Measurements from ENCODE around the gene CYTH4.
"Not testable (repeated sequence)": the region's sequence is repeated elsewhere in the genome, so short reads cannot be mapped to it uniquely, and the experiment has no call there.

Gene CYTH4

DNA sequence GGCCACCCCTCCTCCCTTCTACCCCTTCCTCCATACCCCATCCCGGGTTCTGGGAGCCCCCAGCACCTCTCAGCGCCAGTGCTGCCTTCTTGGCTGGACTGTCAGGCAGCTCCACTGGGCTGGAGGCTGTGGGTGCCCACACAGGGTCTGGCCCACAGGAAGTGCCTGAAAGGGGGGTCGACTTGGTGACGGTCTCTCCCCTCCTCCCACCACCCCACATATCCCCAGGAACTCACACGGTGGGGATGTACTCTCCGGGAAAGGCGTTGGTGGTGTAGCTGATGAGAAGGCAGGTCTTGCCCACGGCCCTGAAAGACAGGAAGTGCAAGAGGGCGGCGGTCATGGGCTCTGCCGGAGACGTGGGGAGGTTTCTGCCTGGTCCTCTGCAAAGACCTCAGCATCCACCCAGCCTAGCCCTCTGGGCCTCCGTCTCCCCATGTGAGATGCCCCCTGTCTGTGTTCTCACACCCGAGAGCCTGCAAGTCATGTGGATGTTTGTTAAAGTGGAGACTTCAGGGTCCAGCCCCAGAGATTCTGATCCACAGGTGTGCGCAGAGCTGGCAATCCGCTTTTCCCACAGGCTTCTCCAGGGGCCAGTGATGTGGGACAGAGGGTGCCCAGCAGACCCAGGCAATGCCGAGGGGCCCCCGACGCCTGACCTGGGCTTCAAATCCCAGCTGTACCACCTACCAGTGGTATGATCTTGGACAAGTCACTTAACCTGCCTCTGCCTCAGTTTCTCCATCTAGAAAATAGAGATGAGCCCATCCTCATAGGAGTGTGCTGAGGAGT, 40.8 kb upstream of the CYTH4 start:
- no peaks in the 10 kb centered on the region for H3K27me3 ChIP-seq (replicated peaks; ENCODE audit: control insufficient read depth, insufficient read depth, low read length)
- no peaks in the 10 kb centered on the region for H3K9me3 ChIP-seq (ENCODE audit: control insufficient read depth, low read length)
- no peak overlapping the region for H3K4me3 ChIP-seq (ENCODE audit: low read length)
- H3K4me1 ChIP-seq (ENCODE audit: control insufficient read depth, insufficient read depth, low read length) = peaks cover 8% of the 10 kb centered on the region
- no peak for DNase-seq (ENCODE audit: low read depth)
- no peak overlapping the region for H3K9ac ChIP-seq (ENCODE audit: low read length)
- no peaks in the 10 kb centered on the region for H3K36me3 ChIP-seq (ENCODE audit: control insufficient read depth, insufficient read depth, low read length, severe bottlenecking)

DNA sequence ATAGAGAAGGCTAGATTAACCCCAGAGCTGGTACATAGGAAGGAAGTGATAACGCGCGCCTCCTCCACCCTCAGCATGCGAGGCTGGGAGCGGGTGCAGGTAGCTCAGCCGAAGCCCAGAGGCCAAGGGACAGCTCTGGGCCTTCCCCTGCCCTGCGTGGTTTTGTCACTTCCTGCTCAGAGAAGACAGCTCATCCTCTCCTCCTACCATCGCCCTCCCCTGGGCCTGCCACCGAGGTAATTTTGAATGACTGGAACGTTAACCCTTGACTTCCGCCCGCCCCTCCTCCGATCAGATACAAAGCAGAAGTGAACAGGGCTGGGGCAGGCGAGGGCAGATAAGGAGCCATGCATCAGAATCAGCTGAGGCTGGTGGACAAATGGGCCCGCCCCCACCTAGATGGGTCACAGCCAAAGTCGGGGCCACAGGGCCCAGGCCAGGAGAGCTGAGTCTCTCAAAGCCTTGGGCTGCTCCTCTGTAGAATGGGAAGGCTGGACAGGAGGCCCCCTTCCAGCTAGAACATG, 39.9 kb upstream of the CYTH4 start:
- Histone ChIP-seq H3K9ac (ENCODE audit: low read length) (no peak overlapping the region), H3K27me3 (replicated peaks; ENCODE audit: control insufficient read depth, insufficient read depth, low read length) (no peaks in the 10 kb centered on the region), H3K36me3 (ENCODE audit: control insufficient read depth, insufficient read depth, low read length, severe bottlenecking) (no peaks in the 10 kb centered on the region), H3K4me1 (ENCODE audit: control insufficient read depth, insufficient read depth, low read length) (peaks cover 8% of the 10 kb centered on the region), H3K4me3 (ENCODE audit: low read length) (no peak overlapping the region), H3K9me3 (ENCODE audit: control insufficient read depth, low read length) (no peaks in the 10 kb centered on the region)
- DNase-seq (ENCODE audit: low read depth) = no peak

DNA sequence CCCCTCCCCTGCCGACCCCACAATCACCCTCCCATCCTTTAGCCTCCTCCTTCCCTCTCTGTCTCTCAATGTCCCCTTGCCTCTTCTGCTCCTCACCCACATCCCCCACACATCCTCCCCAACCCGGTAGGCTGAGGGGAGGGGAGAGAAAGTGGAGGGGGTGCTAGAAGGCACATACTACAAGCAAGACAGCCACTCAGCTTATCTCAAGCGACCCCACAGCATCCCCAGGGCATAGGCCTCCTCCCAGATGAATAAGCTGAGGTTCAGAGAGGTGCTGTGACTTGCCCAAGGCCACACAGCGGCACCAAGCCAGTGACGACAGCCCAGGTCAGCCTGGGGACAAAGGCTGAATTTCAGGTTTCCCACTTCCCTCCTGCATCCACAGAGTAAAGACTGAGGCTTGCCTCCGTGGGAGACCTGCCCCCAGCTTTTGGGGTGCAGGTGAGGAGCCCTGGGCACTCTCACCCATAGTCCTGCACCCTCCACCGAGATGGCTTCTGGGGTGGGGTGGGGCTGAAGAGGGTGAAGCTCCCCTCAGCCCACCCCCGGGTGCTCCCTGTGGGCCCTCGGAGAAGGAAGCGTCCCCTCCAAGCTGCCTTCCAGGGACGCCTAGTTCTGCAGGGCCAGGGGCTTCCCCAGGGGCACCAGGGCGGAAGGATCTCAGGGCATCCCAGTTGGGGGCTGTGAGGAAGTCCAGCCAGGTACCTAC, 38.8 kb upstream of the CYTH4 start:
- no peaks in the 10 kb centered on the region for H3K9me3 ChIP-seq (ENCODE audit: control insufficient read depth, low read length)
- no peaks in the 10 kb centered on the region for H3K36me3 ChIP-seq (ENCODE audit: control insufficient read depth, insufficient read depth, low read length, severe bottlenecking)
- no peak for DNase-seq (ENCODE audit: low read depth)
- H3K4me3 ChIP-seq (ENCODE audit: low read length) = peak overlapping the region; percentile 65
- no peaks in the 10 kb centered on the region for H3K27me3 ChIP-seq (replicated peaks; ENCODE audit: control insufficient read depth, insufficient read depth, low read length)
- peaks cover 8% of the 10 kb centered on the region for H3K4me1 ChIP-seq (ENCODE audit: control insufficient read depth, insufficient read depth, low read length)
- peak overlapping the region; percentile 37 for H3K9ac ChIP-seq (ENCODE audit: low read length)

DNA sequence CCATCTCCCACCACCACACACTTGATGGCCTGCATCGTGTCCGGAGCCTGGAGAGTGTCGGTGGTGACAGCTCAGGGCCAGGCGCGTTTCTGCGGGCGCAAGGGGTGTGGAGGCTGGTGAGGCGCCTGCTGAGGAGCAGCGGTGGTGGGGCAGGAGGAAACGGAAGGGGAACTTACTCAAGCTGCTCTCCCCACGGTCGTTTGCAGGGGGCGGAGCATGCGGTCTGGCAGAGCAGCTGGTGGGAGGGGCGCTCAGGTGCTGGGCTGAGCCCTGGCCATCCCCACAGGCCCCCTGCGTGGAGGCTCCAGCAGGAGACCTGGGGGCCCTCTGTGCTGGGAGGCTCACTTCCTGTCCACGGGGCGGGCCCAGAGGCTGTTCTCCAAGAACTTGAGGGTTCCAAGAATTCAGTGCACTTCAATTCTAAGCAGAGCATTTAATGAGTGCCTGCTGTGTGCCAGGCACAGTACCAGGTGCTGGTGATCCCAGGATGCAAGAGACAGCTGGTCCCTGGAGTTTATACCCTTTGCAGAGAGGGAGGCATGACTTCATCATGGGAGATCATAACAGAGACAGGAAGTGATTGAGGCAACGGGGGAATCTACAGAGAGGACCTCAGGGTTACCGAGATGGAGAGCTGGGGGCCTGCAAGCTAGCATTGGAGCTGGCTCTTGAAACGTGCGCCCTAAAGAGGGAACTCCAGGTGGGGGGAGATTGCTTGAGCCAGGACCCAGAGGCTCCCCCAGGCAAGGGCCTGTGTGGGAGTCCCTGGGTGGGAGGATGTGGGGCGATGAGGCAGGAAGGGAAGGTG, 38.0 kb upstream of the CYTH4 start, which contains the start of gene RAC2:
Gene RAC2 (minus strand): TSS at position 156 of the 808 bp plus-strand sequence. CDS start 121 bp downstream, at position 35.
- Histone ChIP-seq H3K36me3 (ENCODE audit: control insufficient read depth, insufficient read depth, low read length, severe bottlenecking) (no peaks in the 10 kb centered on the region), H3K9me3 (ENCODE audit: control insufficient read depth, low read length) (no peaks in the 10 kb centered on the region), H3K4me1 (ENCODE audit: control insufficient read depth, insufficient read depth, low read length) (peaks cover 8% of the 10 kb centered on the region), H3K27me3 (replicated peaks; ENCODE audit: control insufficient read depth, insufficient read depth, low read length) (no peaks in the 10 kb centered on the region), H3K9ac (ENCODE audit: low read length) (peak within 1 kb of the TSS; percentile 37), H3K4me3 (ENCODE audit: low read length) (peak within 1 kb of the TSS; percentile 65)
- no peak for DNase-seq (ENCODE audit: low read depth)

DNA sequence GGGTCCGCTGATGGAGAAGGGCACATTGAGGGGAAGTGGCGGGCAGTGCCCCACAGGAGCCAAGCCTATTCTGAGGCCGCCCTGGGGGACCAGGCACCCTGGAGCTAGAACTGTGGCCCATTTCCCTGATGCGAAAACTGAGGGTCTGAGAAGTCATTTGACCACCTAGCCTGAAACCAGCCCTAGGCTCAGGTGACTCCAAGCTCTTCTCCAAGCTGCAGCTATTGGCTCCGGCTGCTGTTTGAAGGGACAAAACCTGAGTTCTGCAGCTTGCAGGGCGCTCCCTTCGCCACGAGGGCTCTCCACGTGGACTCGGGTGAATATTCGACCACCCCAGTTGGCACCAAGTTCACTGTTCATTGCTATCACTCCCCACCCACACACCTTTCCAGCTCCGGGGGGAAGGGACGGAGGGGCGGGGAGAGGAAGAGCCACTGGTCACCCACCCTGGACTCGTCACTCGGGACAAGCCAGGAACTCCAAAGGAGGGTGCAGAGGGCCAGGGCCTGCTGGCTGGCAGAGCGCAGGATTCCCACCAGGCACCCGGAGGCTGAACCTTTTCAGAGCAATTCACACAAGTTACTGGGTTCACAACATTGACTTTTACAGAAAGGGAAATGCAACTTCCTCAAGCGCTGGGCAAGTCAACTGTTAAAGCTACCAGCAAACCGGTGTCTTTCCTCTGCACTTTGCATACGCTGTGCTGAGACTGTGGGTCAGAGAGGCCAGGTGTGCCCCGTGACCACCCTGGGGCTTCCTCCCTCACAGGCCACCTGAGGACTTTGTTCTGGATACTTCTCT, 37.2 kb upstream of the CYTH4 start:
- Histone ChIP-seq H3K4me3 (ENCODE audit: low read length) (no peak overlapping the region), H3K36me3 (ENCODE audit: control insufficient read depth, insufficient read depth, low read length, severe bottlenecking) (no peaks in the 10 kb centered on the region), H3K4me1 (ENCODE audit: control insufficient read depth, insufficient read depth, low read length) (peaks cover 8% of the 10 kb centered on the region), H3K27me3 (replicated peaks; ENCODE audit: control insufficient read depth, insufficient read depth, low read length) (no peaks in the 10 kb centered on the region), H3K9ac (ENCODE audit: low read length) (no peak overlapping the region), H3K9me3 (ENCODE audit: control insufficient read depth, low read length) (no peaks in the 10 kb centered on the region)
- no peak for DNase-seq (ENCODE audit: low read depth)

DNA sequence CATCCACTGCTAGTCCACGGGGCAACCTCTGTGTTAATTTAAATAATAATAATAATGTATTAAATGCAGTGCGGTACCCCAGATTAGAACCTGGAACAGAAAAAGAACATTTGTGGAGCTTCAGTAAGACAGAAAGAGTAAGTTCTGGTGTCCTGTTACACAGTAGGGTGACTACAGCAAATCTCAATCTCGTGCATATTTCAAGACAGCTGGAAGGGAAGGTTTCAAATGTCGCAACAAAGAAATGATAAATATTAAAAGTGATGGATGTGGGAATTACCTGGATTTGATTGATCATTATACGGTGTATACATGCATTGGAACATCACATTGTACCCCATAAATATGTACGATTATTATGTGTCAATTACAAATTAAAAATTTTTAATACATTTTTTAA, 36.6 kb upstream of the CYTH4 start:
- Histone ChIP-seq H3K9me3 (ENCODE audit: control insufficient read depth, low read length) (no peaks in the 10 kb centered on the region), H3K27me3 (replicated peaks; ENCODE audit: control insufficient read depth, insufficient read depth, low read length) (no peaks in the 10 kb centered on the region), H3K9ac (ENCODE audit: low read length) (no peak overlapping the region), H3K4me3 (ENCODE audit: low read length) (no peak overlapping the region), H3K36me3 (ENCODE audit: control insufficient read depth, insufficient read depth, low read length, severe bottlenecking) (no peaks in the 10 kb centered on the region), H3K4me1 (ENCODE audit: control insufficient read depth, insufficient read depth, low read length) (peaks cover 8% of the 10 kb centered on the region)
- DNase-seq (ENCODE audit: low read depth) = peak; percentile 16

DNA sequence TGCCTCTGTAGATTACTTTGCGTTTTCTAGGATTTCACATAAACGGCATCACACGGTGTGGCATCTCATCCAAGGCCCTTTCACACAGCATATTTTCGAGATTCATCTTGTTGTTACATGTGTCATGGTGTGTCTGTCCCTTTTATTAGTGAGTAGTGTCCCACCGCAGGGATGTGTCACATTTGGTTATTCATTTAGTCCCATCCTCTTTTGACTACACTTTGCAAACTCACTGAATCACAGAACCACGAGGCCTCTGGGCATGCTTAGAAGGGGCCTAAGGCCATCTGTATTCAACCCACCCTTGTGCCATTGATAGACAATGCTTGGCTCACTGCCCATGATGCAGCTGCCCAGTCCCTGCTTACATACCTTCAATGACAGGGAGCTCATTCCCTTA, 34.1 kb upstream of the CYTH4 start:
- DNase-seq (ENCODE audit: low read depth) = no peak
- H3K4me1 ChIP-seq (ENCODE audit: control insufficient read depth, insufficient read depth, low read length) = peaks cover 8% of the 10 kb centered on the region
- no peaks in the 10 kb centered on the region for H3K27me3 ChIP-seq (replicated peaks; ENCODE audit: control insufficient read depth, insufficient read depth, low read length)
- no peak overlapping the region for H3K4me3 ChIP-seq (ENCODE audit: low read length)
- H3K9ac ChIP-seq (ENCODE audit: low read length) = no peak overlapping the region
- H3K36me3 ChIP-seq (ENCODE audit: control insufficient read depth, insufficient read depth, low read length, severe bottlenecking) = no peaks in the 10 kb centered on the region
- H3K9me3 ChIP-seq (ENCODE audit: control insufficient read depth, low read length) = no peaks in the 10 kb centered on the region

DNA sequence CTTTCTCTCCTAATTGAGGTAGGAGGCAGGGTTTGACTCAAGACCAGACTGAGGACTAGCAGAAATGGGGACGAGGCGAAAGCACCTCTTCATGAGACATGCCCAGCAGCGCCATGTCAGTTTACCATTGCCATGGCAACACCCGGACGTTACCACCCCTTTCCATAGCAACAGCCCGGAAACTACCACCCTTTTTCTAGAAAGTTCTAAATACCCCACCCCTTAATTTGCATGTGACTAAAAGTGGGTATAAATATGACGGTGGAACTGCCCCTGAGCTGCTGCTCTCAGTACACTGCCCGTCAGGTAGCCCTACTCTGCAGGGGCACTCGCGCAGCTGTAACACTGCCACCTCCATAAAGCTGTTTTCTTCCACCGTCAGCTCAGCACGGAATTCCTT, 32.3 kb upstream of the CYTH4 start:
- Histone ChIP-seq H3K9me3 (ENCODE audit: control insufficient read depth, low read length) (no peaks in the 10 kb centered on the region), H3K27me3 (replicated peaks; ENCODE audit: control insufficient read depth, insufficient read depth, low read length) (no peaks in the 10 kb centered on the region), H3K4me3 (ENCODE audit: low read length) (no peak overlapping the region), H3K4me1 (ENCODE audit: control insufficient read depth, insufficient read depth, low read length) (no peaks in the 10 kb centered on the region), H3K9ac (ENCODE audit: low read length) (no peak overlapping the region), H3K36me3 (ENCODE audit: control insufficient read depth, insufficient read depth, low read length, severe bottlenecking) (no peaks in the 10 kb centered on the region)
- DNase-seq (ENCODE audit: low read depth) = no peak

DNA sequence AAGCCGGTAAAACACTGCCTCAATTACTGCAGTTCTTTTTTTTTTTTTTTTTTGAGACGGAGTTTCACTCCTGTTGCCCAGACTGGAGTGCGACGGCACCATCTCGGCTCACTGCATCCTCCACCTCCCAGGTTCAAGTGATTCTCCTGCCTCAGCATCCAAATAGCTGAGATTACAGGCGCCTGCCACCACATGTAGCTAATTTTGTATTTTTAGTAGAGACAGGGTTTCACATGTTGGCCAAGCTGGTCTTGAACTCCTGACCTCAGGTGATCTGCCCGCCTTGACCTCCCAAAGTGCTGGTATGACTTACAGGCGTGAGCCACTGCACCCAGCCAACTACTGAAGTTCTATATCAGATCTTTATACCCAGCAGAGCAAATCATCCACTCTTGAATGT, 30.5 kb upstream of the CYTH4 start:
- not testable (repeated sequence) for DNase-seq (ENCODE audit: low read depth); H3K4me3 ChIP-seq (ENCODE audit: low read length); H3K9ac ChIP-seq (ENCODE audit: low read length); H3K9me3 ChIP-seq (ENCODE audit: control insufficient read depth, low read length); H3K36me3 ChIP-seq (ENCODE audit: control insufficient read depth, insufficient read depth, low read length, severe bottlenecking); H3K4me1 ChIP-seq (ENCODE audit: control insufficient read depth, insufficient read depth, low read length)
- peaks cover 14% of the 10 kb centered on the region for H3K27me3 ChIP-seq (replicated peaks; ENCODE audit: control insufficient read depth, insufficient read depth, low read length)

DNA sequence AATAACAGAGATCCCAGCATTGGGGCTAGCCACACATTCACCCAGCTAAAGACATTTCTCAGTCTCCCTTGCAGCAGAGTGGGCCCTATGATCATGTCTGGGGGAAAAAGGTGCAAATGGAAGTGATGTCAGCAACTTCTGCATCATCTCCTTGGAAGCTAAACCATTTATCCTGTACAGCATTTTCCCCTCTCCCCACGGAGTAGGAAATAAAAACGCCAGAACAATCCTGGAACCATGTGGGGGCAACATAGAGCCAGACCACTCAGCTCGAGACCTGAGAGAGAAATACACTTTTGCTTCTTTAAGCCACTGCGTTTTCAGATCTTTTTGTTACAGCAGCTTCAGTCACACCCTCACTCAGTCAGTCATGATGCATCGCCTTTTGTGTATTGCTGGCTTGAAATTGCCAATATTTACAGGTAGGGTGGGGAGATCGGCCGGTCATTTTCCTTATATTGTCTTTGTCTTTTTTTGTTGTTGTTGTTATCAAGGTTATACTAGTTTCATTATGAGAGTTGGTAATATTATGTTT, 29.1 kb upstream of the CYTH4 start:
- H3K27me3 ChIP-seq (replicated peaks; ENCODE audit: control insufficient read depth, insufficient read depth, low read length) = peaks cover 20% of the 10 kb centered on the region
- H3K4me3 ChIP-seq (ENCODE audit: low read length) = no peak overlapping the region
- no peaks in the 10 kb centered on the region for H3K9me3 ChIP-seq (ENCODE audit: control insufficient read depth, low read length)
- DNase-seq (ENCODE audit: low read depth) = no peak
- H3K36me3 ChIP-seq (ENCODE audit: control insufficient read depth, insufficient read depth, low read length, severe bottlenecking) = no peaks in the 10 kb centered on the region
- no peaks in the 10 kb centered on the region for H3K4me1 ChIP-seq (ENCODE audit: control insufficient read depth, insufficient read depth, low read length)
- no peak overlapping the region for H3K9ac ChIP-seq (ENCODE audit: low read length)

Data from adipocyte (in vitro differentiated cells).